ENCODE results near the gene PCNX2. TPM values are rescaled to one million over a fixed set of nuclear protein-coding genes. Genes with fewer than 3 reads are reported as not detected.

PCNX2 gene
- polyA plus RNA-seq, 1 donor = 16.1 TPM

DNA sequence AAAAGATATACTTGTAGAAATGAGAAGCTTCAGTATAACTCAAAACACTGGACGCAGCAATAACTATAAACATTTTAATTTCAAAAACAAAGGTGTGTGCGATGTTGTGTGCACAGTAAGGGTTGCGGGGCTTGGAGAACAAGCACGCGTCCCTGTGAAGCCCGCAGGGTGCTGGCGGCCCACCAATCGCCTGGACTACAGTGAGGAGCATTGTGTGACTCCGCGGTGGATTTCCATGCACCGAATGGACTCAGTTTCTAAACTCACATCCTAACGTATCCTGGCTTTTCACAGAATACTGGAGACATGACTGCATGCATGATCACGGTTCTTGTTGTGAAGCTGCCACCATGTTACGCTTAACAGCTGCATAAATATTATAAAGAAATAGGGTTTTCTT is 312.1 kb downstream of the PCNX2 start:
- no peak for DNase-seq

DNA sequence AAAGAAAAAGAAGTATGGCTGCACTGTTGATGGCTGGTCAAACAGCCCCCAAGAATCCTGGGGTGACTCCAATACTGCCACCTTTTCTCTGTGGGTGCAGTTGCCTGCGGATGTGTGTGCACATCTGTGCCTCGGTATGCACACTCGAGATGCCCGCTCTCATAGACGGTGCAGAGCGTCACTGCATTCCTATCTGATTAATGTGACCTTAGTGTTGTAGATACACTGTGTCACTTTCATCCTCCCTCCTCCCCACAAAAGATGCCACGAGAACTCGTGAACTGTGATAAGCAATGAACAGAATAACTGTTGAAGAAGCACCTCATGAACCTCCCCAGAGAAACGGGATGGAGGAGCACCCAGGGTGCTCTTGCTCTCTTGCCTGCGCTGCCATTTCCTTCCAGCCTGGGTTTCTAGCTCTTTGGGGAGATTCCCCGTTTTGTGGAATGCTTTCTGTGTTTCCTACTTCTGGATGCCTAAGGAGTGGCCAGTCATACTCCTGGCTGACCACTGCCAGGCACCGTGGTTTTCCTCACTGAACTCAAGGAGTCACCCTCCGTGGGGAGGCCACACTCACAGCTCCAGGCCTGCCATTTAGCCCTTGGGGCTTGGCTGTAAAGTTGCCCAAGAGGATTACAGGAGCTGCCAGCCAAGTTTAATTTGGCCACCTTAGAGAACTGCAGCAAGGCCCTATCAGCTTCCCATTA is 313.1 kb downstream of the PCNX2 start:
- no peak for DNase-seq

DNA sequence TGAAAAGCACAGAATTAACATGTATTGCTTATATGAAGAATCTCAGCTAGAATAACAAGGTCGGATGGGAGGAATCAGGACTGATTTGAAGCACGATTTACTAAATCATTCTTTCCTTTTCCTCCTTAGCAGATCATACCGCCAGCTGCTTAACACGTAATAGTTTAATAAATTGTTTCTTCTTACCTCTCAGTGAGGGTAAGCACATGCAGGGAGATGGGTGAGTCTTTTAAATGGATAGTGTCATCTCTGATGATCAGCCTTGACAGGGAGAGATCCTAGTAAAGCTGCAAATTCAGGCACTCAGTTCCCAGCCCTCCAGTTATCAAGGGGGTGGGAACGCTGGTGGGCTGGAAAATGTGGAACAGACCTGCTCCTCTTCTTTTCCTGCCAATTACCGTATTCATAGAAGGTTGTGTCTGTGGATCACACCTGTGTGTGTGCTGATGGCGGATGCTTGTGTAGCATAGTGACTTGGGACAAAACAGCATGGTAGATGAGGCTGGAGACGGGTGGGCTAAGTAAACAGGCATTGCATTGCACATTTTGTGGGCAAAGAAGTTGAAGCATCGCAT is 314.5 kb downstream of the PCNX2 start:
- no peak for DNase-seq

DNA sequence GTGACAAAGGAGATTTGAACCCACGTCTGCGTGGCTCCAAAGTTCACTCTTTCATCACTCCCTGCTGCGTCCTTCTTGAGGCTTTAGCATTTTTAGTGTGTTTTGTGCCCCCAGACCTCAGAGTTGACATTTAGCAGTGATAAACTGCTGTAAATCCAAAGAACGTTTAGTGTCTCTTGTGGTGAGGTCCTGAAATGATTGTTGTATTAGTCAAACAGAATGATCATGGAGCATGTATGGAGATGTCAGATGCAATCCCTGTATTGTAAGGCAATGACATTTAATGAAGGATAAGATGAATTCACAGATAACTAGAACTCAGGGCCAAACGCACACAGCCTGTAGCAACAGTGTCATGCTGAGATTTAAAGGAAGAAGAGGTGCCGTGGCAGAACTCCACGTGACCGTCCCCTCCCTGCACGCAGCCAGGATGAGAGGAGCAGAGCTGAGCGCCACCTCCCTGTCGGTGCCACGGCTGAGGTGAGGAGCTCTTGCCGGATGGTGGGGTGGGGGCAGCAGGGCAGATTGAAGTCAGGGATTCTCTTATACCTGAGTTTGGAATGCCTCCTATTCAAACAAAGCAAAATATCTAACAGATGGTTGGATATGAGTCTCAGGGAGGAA is 315.1 kb downstream of the PCNX2 start:
- no peak for DNase-seq

DNA sequence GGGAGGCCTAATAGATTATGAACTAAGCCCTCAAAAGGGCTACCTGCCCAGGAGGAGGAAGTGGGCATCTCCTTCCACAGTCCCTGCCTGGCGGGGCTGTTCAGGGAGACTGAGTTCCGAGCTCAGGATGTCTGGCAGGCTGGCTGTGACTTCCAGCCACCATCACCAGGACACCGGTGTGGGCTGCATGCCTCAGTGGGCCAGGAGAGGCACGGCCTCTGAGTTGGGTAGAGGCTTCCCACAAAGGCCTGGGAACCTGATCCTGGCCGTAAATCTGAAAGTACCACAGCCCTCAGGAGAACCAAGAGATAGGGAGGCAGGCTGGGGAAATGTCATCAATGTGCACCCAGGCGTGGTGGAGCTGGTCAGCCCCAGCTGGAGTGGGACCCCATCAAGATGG is 316.0 kb downstream of the PCNX2 start:
- DNase-seq = no peak

DNA sequence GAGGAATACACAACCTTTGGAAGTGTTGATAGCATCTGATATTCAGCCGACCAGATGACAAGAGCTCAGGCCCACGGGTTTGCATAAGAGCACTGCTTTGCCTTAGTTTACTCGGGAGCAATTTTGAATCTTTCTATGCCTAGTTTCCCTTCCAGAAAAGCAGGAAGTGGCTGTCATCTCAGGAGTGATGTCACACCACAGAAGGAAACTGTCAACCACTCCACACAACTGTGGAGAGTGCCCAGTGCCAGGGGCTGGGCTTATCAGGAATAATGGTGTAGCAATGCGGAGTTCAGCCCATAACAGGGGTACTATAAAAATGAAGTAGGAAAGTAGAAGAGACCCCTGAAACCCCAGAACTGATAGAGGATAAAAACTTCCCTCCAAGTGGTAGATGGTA is 316.7 kb downstream of the PCNX2 start:
- no peak for DNase-seq

DNA sequence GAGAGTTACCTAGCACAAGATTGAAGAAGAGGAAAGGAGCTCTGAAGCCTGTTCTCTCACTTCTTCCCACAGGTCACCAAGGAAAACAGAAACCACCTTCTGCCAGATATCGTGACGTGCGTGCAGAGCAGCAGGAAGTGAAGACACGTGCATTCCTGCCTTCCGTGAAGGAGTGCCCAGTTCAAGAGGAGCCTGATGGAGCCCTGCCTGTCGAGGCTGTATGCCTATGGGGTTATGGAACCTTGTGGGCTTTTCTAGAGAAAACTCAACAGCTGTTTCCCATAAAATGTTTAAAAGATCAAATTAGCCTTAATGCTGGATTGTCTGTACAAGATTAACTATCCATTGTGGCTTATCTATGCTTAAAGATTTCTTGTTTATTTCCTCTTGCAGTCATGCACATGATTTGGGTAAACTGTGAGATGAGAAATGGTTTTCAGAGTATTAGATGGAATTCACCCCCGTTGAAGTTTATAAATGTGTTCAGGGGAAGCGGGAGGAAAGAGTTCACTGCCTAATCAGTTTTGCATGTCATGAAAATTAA is 317.4 kb downstream of the PCNX2 start:
- no peak for DNase-seq

DNA sequence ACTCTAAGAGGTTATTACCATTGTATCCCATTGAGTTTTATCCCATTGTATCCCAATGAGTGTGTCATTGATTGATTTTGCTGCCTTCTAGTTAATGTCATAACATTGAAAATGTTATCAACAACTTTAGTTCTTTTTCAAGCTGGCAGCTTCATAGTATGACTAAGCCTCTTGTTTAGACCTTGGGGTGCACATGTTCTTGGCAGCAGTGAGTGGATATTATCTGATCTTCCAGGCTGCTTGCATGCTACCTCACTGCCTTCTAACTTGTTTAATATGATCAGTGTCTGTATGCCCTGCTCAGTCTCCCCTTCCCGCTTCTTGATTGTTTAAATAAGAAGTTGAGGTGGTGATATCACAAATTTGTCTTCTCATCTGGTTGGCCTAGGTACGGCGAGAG is 320.6 kb downstream of the PCNX2 start:
- no peak for DNase-seq

DNA sequence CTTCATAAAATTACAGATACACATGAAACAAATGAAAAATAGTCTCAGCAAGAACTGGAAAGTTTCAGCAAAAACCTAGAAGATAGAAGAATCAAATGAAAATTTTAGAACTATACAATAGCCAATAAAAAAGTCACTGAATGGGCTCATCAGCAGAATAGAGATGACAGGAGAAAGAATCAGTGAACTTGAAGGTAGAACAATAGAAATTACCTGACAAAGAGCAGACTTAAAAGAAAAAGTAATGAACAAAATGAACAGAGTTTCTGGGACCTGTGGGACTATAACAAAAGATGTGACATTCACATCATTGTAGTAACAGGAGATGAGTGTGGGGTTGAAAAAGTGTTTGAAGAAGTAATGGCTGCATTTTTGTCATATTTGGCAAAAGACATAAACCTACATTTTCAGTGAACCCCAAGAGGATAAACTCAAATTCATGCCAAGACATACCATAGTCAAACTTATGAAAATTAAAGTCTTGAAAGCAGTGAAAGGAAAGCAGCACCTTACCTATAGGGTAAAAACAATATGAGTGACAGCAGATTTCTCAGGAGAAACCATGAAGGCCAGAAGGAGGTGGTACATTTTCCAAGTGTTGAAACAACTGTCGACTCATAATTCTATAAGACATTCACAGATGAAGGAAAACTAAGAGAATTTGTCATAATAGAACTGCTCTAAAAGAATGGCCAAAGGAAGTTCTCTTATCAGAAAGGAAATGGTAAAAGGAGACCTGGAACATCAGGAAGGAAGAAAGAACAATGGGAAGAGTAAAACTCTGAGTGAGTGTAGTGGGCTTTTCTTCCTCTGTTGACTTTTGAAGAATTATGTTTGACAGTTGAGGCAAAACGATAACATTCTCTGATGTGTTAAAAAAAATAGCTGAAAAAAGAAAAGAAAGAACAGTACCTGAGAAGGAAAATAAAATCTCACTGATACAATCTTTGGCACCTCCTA is 321.6 kb downstream of the PCNX2 start:
- no peak for DNase-seq

DNA sequence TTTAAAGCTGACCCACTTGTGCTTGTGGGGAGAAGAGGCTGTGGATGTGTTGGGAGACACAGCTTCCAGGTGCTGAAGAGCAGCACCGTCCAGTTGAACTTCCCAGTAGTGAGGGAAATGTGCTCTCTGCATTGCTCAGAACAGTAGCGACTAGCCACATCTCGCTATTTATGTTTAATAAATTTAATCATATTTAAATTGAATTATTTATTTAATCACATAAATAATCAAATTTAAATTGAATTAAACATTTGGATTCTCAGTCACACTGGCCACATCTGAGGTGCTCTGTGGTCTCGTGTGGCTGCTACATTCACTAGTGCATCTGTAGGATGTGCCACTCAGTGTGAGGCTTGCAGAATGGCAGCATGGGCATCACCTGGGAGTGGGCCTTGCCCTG is 325.0 kb downstream of the PCNX2 start:
- DNase-seq = no peak

DNA sequence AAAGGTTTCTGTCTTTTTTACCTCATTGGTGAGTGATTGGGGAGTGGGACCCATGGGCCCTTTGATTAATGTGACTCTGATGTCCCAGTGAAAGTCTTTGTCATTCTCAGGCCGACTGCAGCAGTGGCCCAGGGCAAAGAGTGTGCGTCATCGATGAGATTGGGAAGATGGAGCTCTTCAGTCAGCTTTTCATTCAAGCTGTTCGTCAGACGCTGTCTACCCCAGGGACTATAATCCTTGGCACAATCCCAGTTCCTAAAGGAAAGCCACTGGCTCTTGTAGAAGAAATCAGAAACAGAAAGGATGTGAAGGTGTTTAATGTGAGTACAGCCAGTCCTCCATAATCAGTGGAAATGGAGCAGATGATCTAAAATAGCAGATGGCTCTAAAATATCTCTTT is 325.7 kb downstream of the PCNX2 start:
- no peak for DNase-seq

DNA sequence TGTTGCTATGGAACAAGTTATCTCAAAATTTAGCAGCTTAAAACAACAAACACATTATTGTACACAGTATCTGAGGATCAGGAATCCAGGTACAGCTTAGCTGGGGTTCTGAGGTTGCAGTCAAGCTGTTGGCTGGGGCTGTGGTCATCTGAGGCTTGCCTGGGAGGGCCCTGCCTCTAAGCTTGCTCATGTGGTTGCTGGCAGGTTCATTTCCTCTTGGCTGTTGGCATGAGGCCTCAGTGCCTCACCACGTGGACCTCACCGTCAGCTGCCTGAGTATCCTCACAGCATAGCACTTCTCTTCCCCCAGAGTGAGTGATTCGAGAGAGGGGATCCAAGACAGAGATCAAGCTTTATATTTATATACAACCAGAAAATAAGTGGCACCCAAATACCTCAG is 326.6 kb downstream of the PCNX2 start:
- DNase-seq = no peak

DNA sequence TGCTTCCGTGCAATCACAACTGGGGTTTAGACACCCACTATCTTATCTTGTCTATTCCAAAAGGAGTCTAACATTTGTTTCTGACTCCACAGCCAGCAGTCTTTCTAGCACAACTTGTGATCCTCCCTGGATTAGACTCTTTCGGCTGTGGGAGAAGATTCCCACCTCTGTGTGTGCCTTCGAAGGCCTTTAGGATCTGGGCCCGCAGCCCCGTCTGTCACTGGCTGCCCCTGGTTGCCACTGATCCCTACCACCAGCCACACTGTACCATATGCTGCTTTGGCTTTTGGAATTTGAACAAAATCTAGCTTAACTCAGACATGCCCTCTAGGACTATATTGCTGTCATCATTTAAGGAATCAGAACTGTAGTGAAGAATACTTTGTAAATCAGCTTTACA is 327.1 kb downstream of the PCNX2 start:
- no peak for DNase-seq

DNA sequence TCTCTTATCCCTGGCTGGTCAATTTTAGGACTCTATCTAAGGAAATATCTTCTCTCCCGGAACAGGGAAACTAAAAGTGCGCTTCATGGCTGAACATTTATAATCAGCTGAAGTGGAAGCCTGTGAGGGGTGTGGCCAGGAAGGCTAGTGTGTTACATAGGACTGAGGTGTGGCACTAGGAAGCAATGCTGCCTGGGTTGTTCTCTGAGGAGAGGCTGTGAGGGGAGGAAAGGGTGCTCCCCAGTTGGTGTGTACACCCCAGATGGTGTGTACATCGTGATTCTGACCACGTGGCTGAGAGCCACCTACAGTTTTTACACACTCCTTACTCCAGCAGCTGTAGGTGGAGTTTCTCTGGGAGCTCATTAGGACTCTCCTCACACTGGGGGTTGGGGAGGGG is 328.9 kb downstream of the PCNX2 start:
- DNase-seq = no peak

DNA sequence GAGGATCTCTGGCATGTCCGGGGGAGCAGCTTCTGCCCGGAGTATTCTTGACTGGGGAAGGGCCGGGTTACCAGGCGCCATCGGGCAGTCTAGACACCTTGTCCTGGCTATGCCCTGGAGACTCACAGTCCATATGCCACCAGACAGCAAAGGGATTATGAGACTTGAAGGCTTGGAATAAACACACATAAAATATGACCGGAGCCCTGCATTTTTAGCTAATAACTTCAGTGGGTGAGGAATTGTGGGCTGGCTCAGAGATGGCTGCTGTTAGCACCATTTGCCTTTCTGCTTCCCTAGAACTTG is 329.7 kb downstream of the PCNX2 start:
- DNase-seq = no peak

DNA sequence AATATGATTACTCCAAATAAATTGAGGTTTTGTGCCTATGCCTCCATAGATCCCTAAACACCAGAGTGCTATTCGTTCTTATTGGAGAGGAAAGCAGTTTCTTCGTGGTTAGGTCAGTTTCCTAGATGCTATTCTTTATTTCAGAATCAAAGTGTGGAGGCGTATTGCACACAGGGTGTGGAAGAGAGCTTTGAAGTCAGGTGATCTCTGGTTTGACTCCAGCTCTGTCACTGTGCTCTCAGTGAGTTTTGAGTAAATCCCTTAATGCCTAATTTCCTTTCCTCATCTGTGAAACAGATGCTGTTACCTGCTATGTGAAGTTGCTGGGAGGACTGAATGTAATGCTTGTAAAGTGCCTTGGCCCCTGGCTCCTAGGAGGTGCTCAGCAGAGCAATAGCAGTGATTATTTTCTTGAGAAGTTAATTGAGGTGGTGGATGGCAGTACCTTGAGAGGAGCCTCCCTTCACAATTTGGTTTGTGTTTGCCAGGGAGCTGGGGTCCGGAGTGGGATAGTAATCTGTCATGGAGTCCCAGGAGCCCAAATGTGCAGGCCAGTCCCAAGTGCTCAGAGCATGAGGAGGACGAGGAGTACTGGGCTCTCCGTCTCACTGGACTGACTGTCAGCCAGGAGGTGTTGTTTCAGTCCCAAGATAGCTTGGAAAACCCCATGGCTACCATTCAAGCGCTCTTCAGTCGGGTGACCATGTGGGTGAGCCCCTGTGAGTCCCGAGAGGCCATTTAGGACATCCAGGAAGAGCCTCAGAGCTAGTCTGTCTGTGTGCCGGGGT is 330.2 kb downstream of the PCNX2 start:
- no peak for DNase-seq

DNA sequence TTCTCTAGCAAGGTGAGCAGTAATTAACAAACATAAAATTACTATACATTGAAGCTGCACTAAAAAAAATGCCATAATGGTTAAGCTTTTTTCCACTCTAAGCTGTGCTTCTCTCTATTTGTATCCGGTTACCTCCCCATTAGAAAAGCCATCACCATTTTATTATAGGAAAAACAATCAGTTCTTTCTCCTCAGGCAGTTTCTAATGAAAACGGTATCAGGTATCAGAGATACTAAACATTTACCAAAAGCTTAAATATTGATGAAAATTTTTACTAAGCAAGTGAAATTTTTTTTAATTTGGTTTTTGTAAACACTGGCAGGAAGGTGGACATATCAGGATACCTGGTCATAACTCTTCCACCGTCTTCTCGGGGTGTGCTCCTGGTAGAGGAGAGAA is 330.9 kb downstream of the PCNX2 start:
- no peak for DNase-seq

DNA sequence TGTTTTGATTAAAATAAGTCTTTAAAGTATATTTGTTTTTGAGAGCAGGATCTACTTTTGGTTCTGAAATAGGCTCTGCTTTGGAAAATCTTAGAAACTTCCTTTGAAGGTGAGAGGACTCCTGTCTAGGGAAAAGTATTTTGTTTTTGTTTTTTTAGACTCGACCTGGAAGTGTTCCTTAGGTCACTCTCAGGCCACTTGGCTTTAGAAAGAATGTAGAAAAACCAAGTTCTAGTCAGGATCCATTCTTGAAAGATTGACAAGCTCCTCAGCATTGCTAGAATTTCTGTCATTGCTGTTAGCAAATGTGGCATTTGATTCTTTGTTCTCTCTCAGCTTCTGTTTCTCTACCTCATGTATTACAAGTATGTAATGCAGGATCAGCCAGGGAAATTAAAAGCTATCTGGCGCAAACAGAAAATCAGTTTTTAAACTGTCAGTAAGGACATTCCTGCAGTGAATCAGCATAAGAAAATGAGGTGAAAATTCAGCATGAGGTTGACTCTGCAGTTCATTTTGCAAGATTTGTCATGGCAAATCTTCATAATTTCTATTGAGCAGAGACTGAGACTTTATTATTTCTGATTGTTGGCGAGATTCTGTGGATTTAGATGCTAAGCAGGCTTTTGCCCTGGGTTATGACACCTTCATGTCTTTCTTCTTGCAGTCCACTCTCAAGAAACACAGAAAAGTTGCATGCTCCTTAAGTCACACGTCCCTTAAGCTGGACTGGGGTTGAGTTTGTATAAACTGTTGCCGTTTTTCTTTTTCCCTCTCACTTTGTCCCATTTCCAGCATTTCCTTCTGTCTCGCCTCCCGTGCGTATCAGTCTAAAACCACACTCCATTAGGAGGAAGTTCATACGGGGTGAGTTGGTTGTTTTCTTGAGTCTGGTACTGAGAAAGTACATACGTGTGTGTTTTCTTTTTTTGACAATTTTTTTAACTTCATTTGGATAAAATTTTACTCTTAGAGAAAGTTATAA is 332.5 kb downstream of the PCNX2 start:
- DNase-seq = no peak

DNA sequence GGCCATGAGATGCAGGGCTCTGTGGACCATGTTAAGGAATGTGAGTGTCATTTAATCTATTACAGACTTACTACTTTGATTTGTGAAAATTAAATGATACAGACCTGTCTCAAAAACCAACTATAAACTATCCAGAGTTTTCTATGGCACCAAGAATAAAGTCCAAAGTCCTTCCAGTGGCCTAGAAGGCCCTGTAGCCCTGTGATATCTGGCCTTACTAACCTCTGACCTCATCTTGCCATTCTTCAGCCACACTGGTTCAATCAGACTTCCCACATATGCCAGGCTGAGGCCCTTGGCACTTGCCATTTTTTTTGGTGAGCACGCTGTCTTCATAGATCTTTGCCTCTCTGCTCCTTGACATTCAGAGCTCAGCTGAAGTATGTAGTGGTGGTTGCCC is 337.5 kb downstream of the PCNX2 start:
- no peak for DNase-seq

DNA sequence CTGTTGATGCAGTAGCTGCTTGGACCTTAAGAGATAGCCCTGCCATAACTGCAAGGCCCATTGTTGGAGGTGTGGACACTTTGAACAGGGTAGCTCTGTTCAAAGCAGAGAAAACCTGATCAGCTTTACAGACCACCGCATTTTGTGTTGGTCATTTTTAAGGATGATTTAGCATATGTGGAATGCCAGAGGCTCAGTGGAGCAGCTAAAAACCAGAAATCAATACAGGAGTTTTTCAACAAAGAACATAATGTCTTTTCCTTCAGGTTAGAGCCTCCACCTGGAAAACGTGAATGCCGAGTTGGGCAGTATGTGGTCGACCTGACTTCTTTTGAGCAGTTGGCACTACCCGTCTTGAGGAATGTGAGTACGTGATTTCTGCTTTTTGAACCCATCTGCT is 339.4 kb downstream of the PCNX2 start:
- no peak for DNase-seq
